MCF 10A (cell line): Measurements from ENCODE around the gene SRSF9. TPM values are rescaled to one million over a fixed set of nuclear protein-coding genes. Genes with fewer than 3 reads are reported as not detected.

Experiments
- BruUV-seq: library from RNA; stranded (reverse); fragments of 400-500 nt; replicated peaks from 2 replicates; lab custom pipeline; 2021; lab: Mats Ljungman, UMichigan
- CTCF ChIA-PET: fragments of 300-600 bp; sonication (Branson Sonifier 250); formaldehyde crosslinking; extraction: SDS; loops from one replicate; lab custom pipeline; 2021; ENCODE audit warnings: antibody characterized with exemption, inconsistent platforms; lab: Yijun Ruan, JAX
- POLR2A ChIA-PET: fragments of 300-600, 350-650 bp; sonication (Branson Sonifier 250); formaldehyde crosslinking; extraction: SDS; loops from one replicate; lab custom pipeline; 2020; ENCODE audit warnings: antibody characterized with exemption, inconsistent platforms; lab: Yijun Ruan, JAX
- DNase-seq: peaks from one replicate; pipeline ENCODE4 v3.0.0-alpha.2; 2018; ENCODE audit not compliant: unreplicated experiment
- H3K27ac Mint-ChIP-seq: one replicate; pipeline ENCODE4 v1.8.0; 2022; ENCODE audit warnings: mild to moderate bottlenecking, low read depth, mixed read lengths; ENCODE audit not compliant: unreplicated experiment
- H3K27me3 Mint-ChIP-seq: one replicate; pipeline ENCODE4 v1.8.0; 2022; ENCODE audit warnings: mixed read lengths; ENCODE audit not compliant: insufficient read depth, unreplicated experiment
- H3K36me3 Mint-ChIP-seq: one replicate; pipeline ENCODE4 v1.8.0; 2022; ENCODE audit warnings: mild to moderate bottlenecking, moderate library complexity, mixed read lengths; ENCODE audit not compliant: insufficient read depth, unreplicated experiment
- H3K4me1 Mint-ChIP-seq: one replicate; pipeline ENCODE4 v1.8.0; 2022; ENCODE audit warnings: mixed read lengths; ENCODE audit not compliant: insufficient read depth, unreplicated experiment
- H3K4me3 Mint-ChIP-seq: one replicate; pipeline ENCODE4 v1.8.0; 2022; ENCODE audit warnings: mild to moderate bottlenecking, moderate library complexity, mixed read lengths; ENCODE audit not compliant: unreplicated experiment
- H3K9me3 Mint-ChIP-seq: one replicate; pipeline ENCODE4 v1.8.0; 2022; ENCODE audit warnings: mixed read lengths; ENCODE audit not compliant: unreplicated experiment
- CTCF ChIP-seq: fragments of 200-600 bp; IDR thresholded peaks from one replicate; pipeline ENCODE4 v1.8.0; 2022; ENCODE audit warnings: antibody characterized with exemption, mild to moderate bottlenecking; ENCODE audit not compliant: unreplicated experiment
- intact Hi-C: fragments of 100-400 bp; cut with micrococcal nuclease; formaldehyde crosslinking; loops from 2 replicates; pipeline ENCODE4 v1.14.1; 2022
- total RNA-seq: library from RNA; stranded (reverse); gene quantifications from 2 replicates; pipeline ENCODE4 v1.2.3, GENCODE V29; 2022

SRSF9 gene
- total RNA-seq, 1 experiment from 2014 or later = 193 TPM

- intact Hi-C loops = no loop called here
- Mint-ChIP-seq H3K27ac (no peak overlapping the region), H3K4me3 (no peak overlapping the region), H3K36me3 (peaks cover 62% of the 10 kb centered on the region), H3K4me1 (no peaks in the 10 kb centered on the region), H3K27me3 (no peaks in the 10 kb centered on the region), H3K9me3 (no peaks in the 10 kb centered on the region)
- TF ChIP-seq CTCF = no peak
- BruUV-seq = no TSS peak
- ChIA-PET CTCF (interaction anchor here (0.5 to 0.6 kb wide), 2 partner anchors 17 to 75 kb away, joined by 3 read pairs; no protein-coding TSS in a partner anchor), POLR2A (interaction anchor here (2.5 kb wide), 2 partner anchors 10 to 12 kb away, joined by 11 to 14 read pairs; partner anchors contain the start of gene DYNLL1)
- DNase-seq = no peak
Measured at GRCh38 chr12:120508537-120508936, 39.0 kb upstream of the SRSF9 start.

- no peak for DNase-seq
- TF ChIP-seq CTCF = no peak
- no peaks in the 10 kb centered on the region for H3K9me3 Mint-ChIP-seq
- H3K27me3 Mint-ChIP-seq = no peaks in the 10 kb centered on the region
- POLR2A ChIA-PET = interaction anchor here (0.7 to 1.1 kb wide), 2 partner anchors 25 to 35 kb away, joined by 3 to 5 read pairs; partner anchors contain the start of gene COQ5
- H3K36me3 Mint-ChIP-seq = peaks cover 72% of the 10 kb centered on the region
- H3K27ac Mint-ChIP-seq = no peak overlapping the region
- H3K4me3 Mint-ChIP-seq = no peak overlapping the region
- CTCF ChIA-PET = interaction anchor here (0.5 kb wide), 1 partner anchor 202 kb away, joined by 3 read pairs; the partner anchor contains the start of gene SIRT4
- BruUV-seq = no TSS peak
- H3K4me1 Mint-ChIP-seq = no peaks in the 10 kb centered on the region
- intact Hi-C loops = no loop called here
Measured at GRCh38 chr12:120504587-120504986, 35.0 kb upstream of the SRSF9 start.

- H3K4me1 Mint-ChIP-seq = peaks cover 7% of the 10 kb centered on the region
- intact Hi-C loops = no loop called here
- ChIA-PET POLR2A (interaction anchor here (0.6 to 2.6 kb wide), 3 partner anchors 9 to 302 kb away, joined by 4 to 10 read pairs (median 5); partner anchors contain the start of gene COQ5), CTCF (interaction anchor here (0.5 to 1.1 kb wide), 7 partner anchors 15 to 70 kb away, joined by 3 to 4 read pairs (median 3); no protein-coding TSS in a partner anchor)
- H3K36me3 Mint-ChIP-seq = peaks cover 74% of the 10 kb centered on the region
- DNase-seq = no peak
- no peak for TF ChIP-seq CTCF
- no peaks in the 10 kb centered on the region for H3K27me3 Mint-ChIP-seq
- no peak overlapping the region for H3K4me3 Mint-ChIP-seq
- no TSS peak for BruUV-seq
- no peak overlapping the region for H3K27ac Mint-ChIP-seq
- H3K9me3 Mint-ChIP-seq = no peaks in the 10 kb centered on the region
Measured at GRCh38 chr12:120500581-120500980, 31.0 kb upstream of the SRSF9 start.

- Mint-ChIP-seq H3K4me3 (no peak overlapping the region), H3K36me3 (peaks cover 66% of the 10 kb centered on the region)
- POLR2A ChIA-PET = interaction anchor here (1.1 to 2.6 kb wide), 3 partner anchors 10 to 39 kb away, joined by 4 to 14 read pairs (median 10); partner anchors contain the start of gene COQ5
Measured at GRCh38 chr12:120498870-120499515, 29.4 kb upstream of the SRSF9 start.

More at GRCh38 chr12:120498870-120499515, 29.4 kb upstream of the SRSF9 start:
- intact Hi-C loops = no loop called here
- Mint-ChIP-seq H3K27ac (no peak overlapping the region), H3K4me1 (peaks cover 16% of the 10 kb centered on the region), H3K9me3 (no peaks in the 10 kb centered on the region), H3K27me3 (no peaks in the 10 kb centered on the region)
- BruUV-seq = no TSS peak
- CTCF ChIA-PET = no interaction called here
- TF ChIP-seq CTCF = no peak
- DNase-seq = no peak
